ENCODE results near the gene PAK6. TPM values are rescaled to one million over a fixed set of nuclear protein-coding genes. Genes with fewer than 3 reads are reported as not detected.

The PAK6 gene
- under 1 TPM; 0.48 to 0.91 TPM for total RNA-seq

DNA sequence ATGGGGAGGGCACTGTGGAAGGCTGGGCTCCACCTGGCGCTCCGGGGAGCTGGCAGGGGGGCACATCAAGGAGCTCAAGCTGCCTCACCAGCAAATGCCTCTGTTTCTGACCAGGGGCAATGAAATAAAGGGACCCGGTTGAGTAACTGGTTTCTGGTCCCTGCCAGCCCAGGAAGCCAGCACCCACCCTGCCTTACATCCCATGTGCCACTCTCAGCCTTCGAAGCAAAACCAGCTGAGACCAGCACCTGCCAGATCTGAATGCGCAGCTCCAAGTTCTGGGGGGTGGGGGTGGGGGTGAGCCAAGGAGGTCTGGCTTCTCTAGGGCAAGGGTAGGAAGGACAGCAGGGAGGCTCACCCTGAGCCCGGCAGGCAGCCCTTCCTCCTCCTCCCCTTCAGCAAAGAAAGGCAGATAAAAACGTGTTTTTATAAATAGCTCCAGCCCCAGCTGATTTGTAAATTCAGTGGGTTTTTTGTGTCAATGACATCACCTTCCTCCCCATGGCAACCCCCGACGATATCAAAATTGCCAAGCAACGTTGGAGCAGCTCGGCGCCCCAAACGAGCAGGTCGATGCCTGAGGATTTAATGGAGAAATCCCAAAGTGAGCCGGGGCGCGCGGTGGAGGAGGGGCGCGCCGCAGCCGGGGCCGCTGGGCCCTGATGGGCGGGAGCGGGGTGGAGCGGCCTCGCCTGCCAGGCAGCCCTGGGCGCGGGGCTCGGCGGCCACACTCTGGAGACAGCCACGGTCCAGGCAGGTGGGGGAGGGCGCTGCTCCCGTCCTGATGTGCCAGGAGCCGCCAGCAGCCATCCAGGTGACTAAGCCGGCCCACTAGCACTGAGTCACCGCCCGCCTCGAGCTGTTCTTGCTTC is at the start of gene PAK6:
Gene PAK6 (plus strand): TSS at position 532 of the 872 bp plus-strand sequence. CDS start 25,723 bp downstream, outside the sequence.

GRCh38 chr15:40282869-40283614 is 44.2 kb downstream of the PAK6 start, which contains the start of gene ANKRD63:
ANKRD63 (minus strand) TSS chr15:40283064; CDS start chr15:40282586, 478 bp downstream.

GRCh38 chr15:40307421-40308211 is 68.8 kb downstream of the PAK6 start, which contains the start of gene PLCB2:
PLCB2 (minus strand) TSS chr15:40307935; CDS start chr15:40307672, 263 bp downstream.

DNA sequence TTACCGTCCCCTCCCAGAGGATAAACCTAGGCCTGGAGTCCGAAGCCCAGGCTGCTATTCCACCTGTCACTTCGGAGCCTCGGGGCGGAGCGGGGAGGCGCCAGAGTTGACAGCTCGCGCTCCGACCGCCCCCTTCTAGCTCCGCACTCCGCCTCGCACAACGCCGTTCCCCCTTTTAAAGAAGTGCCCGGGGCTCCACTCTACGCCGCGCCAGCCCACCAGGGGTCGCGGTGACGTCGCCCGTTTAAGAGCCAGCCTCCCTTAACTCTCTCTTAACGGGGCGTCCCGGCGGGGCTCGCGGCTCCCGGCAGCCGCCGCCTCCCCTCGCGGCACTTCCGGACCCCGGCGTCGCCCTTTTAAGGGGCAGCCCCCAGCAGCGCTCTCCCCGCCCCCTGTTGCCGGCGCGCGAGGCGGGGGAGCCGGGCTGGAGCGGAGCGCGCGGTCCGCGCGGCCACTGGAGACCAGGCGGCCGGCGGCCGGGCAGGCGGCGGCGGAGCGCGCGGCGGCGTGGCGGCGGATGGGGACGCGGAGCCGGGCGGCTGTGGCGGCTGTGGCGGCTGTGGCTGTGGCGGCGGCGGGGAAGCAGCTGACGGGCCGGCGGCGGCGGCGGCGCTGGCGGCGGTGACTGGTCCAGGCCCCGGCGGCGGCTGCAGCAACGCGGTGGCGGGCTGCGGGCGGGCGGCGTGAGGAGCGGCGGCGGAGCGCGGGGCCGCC is 84.5 kb downstream of the PAK6 start, which contains the start of gene INAFM2:
Gene INAFM2 (plus strand): TSS at position 454 of the 714 bp plus-strand sequence. CDS start 364 bp downstream, outside the sequence.

Other genes starting within 250 kb of the PAK6 start
- gene SRP14, start 199.9 kb upstream of the PAK6 start, total RNA-seq = 100 to 1,000 TPM; 144 to 145 TPM
- gene BMF, start 130.2 kb upstream of the PAK6 start, total RNA-seq = 10 to 100 TPM; 24.1 to 25.0 TPM
- 10 to 100 TPM; 70.0 to 71.8 TPM for gene BUB1B, start 78.0 kb upstream of the PAK6 start, total RNA-seq
- gene ANKRD63, start 44.0 kb downstream of the PAK6 start, total RNA-seq = under 1 TPM; 0.23 to 0.26 TPM
- 100 to 1,000 TPM; 178 to 182 TPM for gene PLCB2, start 68.9 kb downstream of the PAK6 start, total RNA-seq
- 1 to 10 TPM; 8.4 to 9.7 TPM for gene INAFM2, start 84.6 kb downstream of the PAK6 start, total RNA-seq
- under 1 TPM; 0.43 to 0.76 TPM for gene CCDC9B, start 101.9 kb downstream of the PAK6 start, total RNA-seq
- not detected for gene PHGR1, start 112.0 kb downstream of the PAK6 start, total RNA-seq
- gene DISP2, start 119.2 kb downstream of the PAK6 start, total RNA-seq = under 1 TPM; 0.05 to 0.08 TPM
- 10 to 100 TPM; 35.5 to 35.7 TPM for gene KNSTRN, start 143.7 kb downstream of the PAK6 start, total RNA-seq
- 10 to 100 TPM; 43.6 to 45.3 TPM for gene IVD, start 166.7 kb downstream of the PAK6 start, total RNA-seq
- gene BAHD1, start 201.9 kb downstream of the PAK6 start, total RNA-seq = 10 to 100 TPM; 29.7 to 30.0 TPM
- 10 to 100 TPM; 13.7 to 14.1 TPM for gene CHST14, start 231.9 kb downstream of the PAK6 start, total RNA-seq